BJ (cell line): Measurements from ENCODE around the gene APBB1IP. TPM values are rescaled to one million over a fixed set of nuclear protein-coding genes. Genes with fewer than 3 reads are reported as not detected.

ENCODE experiments used
- CTCF ChIA-PET: fragments of 350-600 bp; formaldehyde crosslinking; extraction: SDS; loops from one replicate; lab custom pipeline; 2021; ENCODE audit warnings: antibody characterized with exemption, inconsistent platforms; lab: Yijun Ruan, JAX
- POLR2A ChIA-PET: fragments of 300-600 bp; sonication (Branson Sonifier 250); formaldehyde crosslinking; extraction: SDS; loops from one replicate; lab custom pipeline; 2021; ENCODE audit warnings: antibody characterized with exemption; lab: Charles Lee
- DNase-seq: peaks from one replicate; pipeline ENCODE4 v3.0.0-alpha.2; 2011; ENCODE audit warnings: low read depth
- H3K27me3 ChIP-seq: 2 replicates; pipeline ENCODE4 v1.6.0; 2011; ENCODE audit warnings: low read length; ENCODE audit not compliant: control insufficient read depth, insufficient read depth
- H3K36me3 ChIP-seq: 2 replicates; pipeline ENCODE4 v1.5.1; 2011; ENCODE audit warnings: low read length; ENCODE audit not compliant: control insufficient read depth, insufficient read depth
- H3K4me3 ChIP-seq: 2 replicates; pipeline ENCODE4 v1.5.1; 2011; ENCODE audit warnings: low read depth, mild to moderate bottlenecking, control low read depth, low read length
- CTCF ChIP-seq: IDR thresholded peaks from 2 replicates; pipeline ENCODE4 v1.5.1; 2011; ENCODE audit warnings: low read depth, mild to moderate bottlenecking, control low read depth, inconsistent platforms, low read length, moderate library complexity; ENCODE audit not compliant: insufficient read depth
- polyA plus RNA-seq: library from polyadenylated mRNA; depleted of rRNA; stranded (reverse); fragments of >200 nt; gene quantifications from 2 replicates; pipeline ENCODE4 v1.2.3, GENCODE V29; 2011

APBB1IP gene
- polyA plus RNA-seq, 1 experiment, result 4.3 TPM

- Histone ChIP-seq H3K27me3 (no peaks in the 10 kb centered on the region), H3K36me3 (no peaks in the 10 kb centered on the region), H3K4me3 (no peak overlapping the region)
- no peak for DNase-seq
- TF ChIP-seq CTCF, result no peak
- POLR2A ChIA-PET, result no interaction called here
- CTCF ChIA-PET, result no interaction called here
These were observed 43.9 kb downstream of the APBB1IP start for GRCh38 chr10:26481914-26482550.

- DNase-seq, result no peak
- no peaks in the 10 kb centered on the region for H3K27me3 ChIP-seq
- H3K4me3 ChIP-seq, result no peak overlapping the region
- ChIA-PET CTCF (interaction anchor here (1.4 kb wide), 1 partner anchor 9 kb away, joined by 4 read pairs; no protein-coding TSS in a partner anchor), POLR2A (no interaction called here)
- no peak for TF ChIP-seq CTCF
- H3K36me3 ChIP-seq, result no peaks in the 10 kb centered on the region
These were observed 45.4 kb downstream of the APBB1IP start for GRCh38 chr10:26483554-26483953.

DNA sequence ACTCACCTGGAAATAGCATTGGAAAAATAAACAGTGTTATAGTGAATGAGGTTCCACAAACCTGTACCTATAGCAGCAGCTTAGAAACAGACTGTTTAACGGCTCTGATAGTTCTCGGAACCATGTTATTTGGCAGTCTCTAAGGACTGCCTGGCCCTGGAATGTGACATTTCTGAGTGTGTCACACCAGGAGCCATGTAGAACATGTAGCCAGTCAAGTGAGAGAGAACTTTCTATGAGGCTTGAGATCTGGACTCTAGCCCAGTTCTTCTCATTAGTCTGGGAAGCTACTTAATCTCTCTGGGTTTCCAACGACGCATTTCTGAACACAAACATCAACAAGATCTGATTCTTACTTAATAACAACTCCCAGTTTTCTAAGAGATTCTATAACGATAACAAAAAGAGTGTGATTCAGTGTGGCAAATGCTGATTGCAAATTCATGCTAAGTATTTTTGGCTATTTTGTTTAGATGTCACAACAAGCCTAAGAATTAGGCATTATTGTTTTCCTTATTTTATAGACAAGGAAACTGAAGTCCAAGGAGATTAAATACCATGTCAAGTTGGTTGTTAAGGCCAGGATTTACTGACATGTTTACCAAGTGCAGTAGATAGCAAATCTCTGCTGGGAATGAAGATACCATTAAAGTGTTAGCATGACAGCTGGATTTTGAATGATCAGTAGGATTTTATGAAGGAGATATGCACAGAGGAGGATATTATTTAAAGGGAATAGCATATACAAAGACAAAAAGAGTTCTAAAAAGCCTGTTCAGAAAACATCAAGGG, 47.2 kb downstream of the APBB1IP start:
- DNase-seq, result peak; percentile 29
- ChIA-PET POLR2A (no interaction called here), CTCF (interaction anchor here (1.6 kb wide), 1 partner anchor 11 kb away, joined by 6 read pairs; no protein-coding TSS in a partner anchor)
- Histone ChIP-seq H3K4me3 (no peak overlapping the region), H3K36me3 (no peaks in the 10 kb centered on the region), H3K27me3 (no peaks in the 10 kb centered on the region)
- TF ChIP-seq CTCF, result no peak

DNA sequence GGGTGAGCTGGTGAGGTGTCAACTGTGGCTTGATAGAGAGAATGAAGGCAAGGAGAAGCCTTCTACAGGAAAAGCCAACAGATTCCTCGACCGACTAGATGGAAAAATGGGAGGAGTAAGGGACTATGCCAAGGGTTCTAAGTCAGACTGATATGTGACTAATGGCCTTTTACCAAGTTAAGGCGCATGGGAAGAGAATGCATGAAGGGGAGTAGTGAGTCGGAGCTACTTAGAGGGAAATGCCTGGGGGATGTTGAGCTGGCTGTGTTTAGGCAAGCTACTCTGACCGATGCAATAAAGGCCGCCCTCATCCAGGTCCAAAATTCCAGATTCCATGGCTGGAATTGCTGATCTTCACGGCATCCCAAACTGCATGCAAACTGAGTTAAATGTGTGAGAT, 48.2 kb downstream of the APBB1IP start:
- Histone ChIP-seq H3K36me3 (no peaks in the 10 kb centered on the region), H3K4me3 (no peak overlapping the region), H3K27me3 (no peaks in the 10 kb centered on the region)
- ChIA-PET POLR2A (interaction anchor here (0.9 kb wide), 1 partner anchor 18 kb away, joined by 6 read pairs; no protein-coding TSS in a partner anchor), CTCF (interaction anchor here (1.6 kb wide), 1 partner anchor 12 kb away, joined by 6 read pairs; no protein-coding TSS in a partner anchor)
- no peak for TF ChIP-seq CTCF
- DNase-seq, result peak; percentile 98
